ENCODE results near the gene NDOR1.
"Not testable (repeated sequence)": the region's sequence is repeated elsewhere in the genome, so short reads cannot be mapped to it uniquely, and the experiment has no call there.

The NDOR1 gene

DNA sequence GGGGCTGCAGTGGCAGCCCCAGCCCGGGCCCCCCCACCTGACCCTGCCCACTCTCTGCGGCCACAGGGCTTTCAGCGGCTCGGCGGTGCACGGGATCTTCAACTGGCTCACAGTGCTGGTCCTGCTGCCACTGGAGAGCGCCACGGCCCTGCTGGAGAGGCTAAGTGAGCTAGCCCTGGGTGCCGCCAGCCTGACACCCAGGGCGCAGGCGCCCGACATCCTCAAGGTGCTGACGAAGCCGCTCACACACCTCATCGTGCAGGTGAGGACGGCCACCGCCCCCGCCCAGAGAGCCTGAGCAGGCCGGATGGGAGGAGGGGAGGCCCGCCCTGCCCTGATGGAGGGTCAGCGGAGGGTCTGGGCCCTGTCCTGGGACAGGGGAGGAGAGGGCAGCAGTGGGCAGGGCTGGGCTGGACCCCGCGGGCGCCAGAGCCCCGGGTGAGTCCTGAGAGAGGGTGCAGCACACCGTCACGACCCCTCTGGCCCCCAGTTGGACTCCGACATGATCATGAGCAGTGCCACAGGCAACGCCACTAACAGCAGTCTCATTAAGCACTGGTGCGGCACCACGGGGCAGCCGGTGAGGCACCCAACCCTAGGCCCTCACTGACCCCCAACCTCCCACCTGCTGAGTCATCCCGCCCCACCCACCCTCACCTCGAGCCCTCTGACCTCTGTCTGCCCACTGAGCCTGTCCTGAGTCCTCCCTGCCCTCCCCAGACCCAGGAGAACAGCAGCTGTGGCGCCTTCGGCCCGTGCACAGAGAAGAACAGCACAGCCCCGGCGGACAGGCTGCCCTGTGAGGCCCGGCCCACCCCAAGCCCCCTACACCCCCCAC is 27.9 kb downstream of the NDOR1 start:
- DNase-seq, result peak; percentile 31

DNA sequence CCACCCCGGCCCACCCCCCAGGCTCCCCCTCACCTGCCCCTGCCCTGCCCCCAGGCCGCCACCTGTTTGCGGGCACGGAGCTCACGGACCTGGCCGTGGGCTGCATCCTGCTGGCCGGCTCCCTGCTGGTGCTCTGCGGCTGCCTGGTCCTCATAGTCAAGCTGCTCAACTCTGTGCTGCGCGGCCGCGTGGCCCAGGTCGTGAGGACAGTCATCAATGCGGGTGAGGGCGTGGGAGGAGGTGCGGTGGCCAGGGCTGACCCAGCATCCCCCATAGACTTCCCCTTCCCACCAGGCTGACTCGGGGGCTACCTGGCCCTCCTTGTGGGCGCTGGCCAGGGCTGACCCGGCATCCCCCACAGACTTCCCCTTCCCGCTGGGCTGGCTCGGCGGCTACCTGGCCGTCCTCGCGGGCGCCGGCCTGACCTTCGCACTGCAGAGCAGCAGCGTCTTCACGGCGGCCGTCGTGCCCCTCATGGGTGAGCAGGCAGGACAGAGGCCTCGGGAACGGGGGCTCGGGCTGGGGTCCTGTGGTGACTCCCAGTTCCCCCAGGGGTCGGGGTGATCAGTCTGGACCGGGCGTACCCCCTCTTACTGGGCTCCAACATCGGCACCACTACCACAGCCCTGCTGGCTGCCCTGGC is 28.7 kb downstream of the NDOR1 start:
- DNase-seq, result no peak

DNA sequence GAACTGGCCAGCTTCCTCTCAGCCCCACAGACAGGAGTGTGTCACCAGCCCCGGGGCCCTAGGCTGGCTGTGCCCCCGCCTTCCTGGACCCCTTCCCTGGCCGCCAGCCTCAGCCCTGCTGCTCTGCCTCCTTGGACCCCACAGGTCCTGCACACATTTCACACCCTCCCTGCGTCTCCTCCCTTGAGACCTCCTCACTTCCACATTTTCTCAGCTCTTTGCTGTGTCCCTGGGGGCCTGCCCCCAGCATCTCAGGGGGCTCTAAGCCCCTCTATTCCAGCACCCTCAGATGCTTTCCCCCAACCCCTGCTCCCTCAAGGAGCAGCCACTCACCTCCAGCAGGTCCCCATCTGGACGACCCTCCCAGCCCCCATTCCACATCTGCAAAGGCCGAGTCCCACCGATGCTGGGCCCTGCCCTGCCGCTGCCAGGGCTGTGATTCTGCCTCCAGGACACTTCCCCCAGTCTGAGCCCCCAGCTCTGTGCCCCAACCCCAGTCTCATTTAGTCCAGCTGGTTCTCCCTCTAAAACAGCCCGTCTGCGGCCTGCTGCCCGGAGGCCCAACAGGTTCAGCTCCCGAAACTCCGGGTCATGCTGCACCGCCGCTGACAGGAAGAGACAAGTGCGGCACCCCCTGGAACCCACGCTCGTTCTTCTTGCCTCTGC is 29.4 kb downstream of the NDOR1 start:
- no peak for DNase-seq

DNA sequence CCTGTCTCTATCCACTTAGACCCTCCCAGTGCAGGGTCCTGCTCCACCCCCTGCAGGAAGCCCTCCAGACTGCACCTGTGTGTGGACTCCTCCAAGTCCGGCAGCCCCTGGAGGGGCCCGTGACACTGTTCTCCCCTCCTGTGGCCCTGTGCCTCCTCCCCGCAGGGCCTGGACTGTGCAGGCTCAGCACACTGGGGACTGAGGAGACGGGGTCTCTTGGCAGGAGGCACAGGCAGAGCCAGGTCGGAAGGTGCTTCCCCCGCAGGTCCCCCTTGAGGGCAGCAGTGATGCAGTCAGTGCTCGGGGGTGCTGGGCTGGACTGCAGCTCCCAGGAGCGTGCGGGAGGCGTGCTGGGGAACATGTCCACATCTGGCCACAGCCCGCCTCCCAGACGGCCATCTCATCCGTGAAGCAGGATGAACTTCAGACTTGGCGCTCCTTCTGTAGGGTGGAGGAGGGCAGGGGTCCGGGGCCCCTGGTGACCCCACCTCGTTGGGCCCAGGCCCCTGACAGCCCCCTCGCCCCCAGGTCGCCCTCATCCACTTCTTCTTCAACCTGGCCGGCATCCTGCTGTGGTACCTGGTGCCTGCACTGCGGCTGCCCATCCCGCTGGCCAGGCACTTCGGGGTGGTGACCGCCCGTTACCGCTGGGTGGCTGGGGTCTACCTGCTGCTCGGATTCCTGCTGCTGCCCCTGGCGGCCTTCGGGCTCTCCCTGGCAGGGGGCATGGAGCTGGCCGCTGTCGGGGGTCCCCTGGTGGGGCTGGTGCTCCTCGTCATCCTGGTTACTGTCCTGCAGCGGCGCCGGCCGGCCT is 30.1 kb downstream of the NDOR1 start:
- DNase-seq, result no peak

DNA sequence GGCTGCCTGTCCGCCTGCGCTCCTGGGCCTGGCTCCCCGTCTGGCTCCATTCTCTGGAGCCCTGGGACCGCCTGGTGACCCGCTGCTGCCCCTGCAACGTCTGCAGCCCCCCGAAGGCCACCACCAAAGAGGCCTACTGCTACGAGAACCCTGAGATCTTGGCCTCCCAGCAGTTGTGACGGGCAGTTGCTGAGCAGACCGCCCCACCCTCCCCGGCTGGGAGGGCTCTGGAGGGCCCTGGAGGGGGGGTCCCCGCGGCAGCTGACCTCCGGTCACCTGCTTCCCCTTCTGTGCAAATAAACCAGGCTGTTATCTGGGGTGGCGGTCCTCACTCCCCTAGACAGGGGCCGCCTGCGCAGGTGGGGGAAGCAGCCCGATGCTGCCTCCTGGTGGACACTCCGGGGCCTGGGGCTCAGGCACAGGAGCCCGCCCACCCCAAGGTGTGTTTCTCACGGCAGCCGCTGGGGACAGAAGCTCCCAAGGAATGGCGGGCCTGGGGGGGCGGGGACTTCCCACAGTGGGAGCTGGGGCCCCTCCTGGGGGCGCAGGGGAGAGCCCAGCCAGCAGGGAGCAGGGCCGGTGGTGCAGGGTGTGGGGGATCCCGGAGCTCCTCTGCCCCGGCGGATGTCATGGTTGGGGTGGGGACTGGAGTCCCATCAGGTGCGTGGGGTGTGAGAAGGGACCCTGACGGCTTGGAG is 30.9 kb downstream of the NDOR1 start:
- peak; percentile 72 for DNase-seq

DNA sequence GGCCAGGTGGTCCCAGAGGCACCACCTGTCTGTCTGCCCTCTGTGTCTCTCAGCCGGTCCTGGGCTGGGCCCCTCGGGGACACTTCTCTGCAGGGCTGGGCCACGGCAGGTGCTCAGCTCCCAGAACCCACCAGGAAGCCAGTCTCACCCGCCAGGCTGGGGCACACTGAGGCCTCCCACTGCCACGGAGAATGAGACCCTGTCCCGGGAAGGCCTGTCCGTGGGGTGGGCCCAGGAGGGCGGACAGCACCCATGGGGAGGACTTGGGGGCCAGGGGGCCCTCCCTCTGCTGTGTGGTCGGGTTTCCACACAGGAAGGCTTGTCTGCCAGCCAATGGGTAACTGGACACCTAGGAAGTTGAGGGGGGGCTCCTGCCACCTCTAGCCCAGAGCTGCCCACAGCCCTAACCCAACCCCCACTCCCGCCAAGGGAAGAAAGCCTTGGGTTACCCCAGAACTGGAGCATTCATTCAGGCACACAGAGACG is 31.5 kb downstream of the NDOR1 start:
- DNase-seq, result no peak

DNA sequence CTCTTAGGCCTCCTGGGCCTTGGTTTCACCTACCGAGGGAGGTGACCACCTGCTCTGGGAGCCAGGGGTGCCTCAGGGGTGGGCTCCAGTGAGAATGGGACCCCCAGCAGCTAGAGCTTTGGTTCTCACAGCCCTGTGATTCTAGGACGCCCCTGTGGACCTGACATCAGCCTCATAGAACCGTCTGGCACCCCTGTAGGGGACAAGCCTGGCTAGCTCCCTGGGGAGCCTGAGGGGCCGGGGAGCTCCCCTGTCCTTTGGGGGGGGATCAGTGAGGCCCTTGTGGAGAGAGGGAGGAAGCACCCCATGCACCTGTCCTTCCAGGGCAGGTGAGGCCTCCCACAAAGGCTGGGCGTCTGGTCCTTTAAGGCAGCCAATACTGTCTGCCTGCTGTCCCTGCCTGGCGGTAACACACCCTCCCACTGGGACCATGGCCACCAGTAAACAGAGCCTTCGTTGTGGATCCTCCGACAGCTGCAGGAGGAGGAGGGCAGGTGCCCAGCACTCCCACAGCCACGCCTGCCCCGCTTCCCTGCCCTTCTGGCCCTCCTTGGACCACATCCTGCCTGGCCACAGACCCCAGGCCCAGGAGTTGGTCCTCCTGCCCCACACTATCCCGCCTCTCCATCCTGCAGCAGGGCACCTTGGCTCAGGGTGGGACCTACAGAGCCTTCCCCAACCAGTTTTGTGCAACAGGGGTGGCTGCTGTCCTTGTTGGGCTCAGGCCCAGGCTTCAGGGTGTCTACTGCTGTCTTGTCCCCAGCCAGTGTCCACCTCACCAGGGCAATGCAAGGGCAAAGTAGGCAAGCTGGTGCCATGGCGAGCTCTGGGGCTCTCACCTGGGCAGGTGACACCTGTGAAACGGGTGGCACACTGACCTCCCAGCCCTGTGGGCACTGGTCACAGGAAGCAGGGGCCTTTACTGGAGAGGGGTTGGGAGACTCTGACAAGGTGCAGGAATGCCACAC is 32.5 kb downstream of the NDOR1 start:
- DNase-seq, result peak; percentile 56

DNA sequence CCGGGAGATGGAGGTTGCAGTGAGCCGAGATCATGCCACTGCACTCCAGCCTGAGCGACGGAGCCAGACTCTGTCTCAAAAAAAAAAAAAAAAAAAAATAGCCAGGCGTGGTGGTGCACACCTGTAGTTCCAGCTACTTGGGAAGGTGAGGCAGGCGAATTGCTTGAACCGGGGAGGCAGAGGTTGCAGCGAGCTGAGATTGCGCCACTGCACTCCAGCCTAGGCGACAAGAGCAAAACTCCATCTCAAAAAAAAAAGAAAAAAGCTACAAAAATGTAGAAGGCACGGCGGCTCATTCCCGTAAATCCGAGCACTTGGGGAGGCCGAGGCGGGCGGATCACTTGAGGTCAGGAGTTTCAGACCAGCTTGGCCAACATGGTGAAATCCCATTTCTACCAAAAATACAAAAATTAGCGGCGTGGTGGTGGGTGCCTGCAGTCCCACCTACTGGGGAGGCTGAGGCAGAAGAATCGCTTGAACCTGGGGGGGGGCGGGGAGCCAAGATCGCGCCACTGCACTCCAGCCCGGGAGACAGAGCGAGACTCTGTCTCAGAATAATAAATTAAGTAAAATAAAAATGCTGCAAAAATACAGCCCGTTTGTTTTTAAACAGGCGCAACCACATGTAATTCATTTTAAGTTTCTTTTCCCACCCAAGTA is 34.2 kb downstream of the NDOR1 start:
- not testable (repeated sequence) for DNase-seq

DNA sequence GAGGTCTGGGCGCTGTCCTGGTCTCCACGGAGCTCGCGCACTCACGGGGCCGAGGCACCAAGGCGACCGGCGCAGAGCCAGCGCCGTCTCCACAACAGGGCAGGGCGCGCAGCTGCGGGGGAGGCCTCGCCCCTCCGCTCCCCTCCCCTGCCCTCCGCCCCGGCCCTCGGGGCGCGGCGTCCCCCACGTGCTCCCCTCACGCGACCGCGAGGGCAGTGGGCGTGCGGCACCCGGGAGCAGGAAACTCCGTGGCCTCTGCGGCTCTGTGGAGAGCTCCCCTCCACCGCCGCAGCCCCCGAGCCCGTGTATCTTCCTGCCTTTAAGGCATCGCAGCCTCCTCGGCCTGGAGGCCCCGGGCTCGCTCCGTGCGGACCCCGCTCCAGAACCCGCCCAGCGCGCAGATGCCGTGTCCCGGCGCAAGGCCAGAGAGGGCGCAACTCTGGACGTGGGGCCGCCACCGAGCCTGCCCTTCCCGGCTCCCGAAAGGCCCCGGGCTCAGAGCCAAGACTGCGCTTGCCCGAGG is 34.9 kb downstream of the NDOR1 start:
- DNase-seq, result peak; percentile 31

DNA sequence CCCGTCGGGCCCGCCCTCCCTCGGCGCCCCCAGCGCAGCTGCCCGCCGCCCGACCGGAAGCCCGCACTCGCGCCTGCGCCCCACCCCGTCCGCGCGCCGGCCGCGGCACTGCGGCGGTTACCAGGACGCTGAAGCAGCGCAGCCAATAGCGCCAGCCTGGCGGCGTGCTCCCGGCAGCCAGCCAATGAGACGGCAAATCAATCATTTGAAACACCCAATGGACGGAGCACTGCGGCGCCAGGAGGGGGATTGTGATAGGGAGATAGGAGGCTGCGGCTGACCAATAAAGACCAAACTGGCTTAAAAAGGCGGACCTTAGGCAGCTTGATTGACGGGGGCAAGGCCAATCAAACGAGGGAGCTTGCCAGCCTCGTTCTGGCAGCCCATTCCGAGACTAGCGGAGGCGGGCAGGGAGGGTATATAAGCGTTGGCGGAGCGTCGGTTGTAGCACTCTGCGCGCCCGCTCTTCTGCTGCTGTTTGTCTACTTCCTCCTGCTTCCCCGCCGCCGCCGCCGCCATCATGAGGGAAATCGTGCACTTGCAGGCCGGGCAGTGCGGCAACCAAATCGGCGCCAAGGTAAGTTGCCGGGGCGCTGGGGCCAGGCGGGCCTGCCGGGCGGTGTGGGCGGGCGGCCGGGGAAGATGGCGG is 35.5 kb downstream of the NDOR1 start, which contains the start of gene TUBB4B:
TSS of gene TUBB4B (plus strand) at position 447 of the 649 bp plus-strand sequence. CDS start at position 521, 74 bp downstream.
- DNase-seq, result peak; percentile 99

DNA sequence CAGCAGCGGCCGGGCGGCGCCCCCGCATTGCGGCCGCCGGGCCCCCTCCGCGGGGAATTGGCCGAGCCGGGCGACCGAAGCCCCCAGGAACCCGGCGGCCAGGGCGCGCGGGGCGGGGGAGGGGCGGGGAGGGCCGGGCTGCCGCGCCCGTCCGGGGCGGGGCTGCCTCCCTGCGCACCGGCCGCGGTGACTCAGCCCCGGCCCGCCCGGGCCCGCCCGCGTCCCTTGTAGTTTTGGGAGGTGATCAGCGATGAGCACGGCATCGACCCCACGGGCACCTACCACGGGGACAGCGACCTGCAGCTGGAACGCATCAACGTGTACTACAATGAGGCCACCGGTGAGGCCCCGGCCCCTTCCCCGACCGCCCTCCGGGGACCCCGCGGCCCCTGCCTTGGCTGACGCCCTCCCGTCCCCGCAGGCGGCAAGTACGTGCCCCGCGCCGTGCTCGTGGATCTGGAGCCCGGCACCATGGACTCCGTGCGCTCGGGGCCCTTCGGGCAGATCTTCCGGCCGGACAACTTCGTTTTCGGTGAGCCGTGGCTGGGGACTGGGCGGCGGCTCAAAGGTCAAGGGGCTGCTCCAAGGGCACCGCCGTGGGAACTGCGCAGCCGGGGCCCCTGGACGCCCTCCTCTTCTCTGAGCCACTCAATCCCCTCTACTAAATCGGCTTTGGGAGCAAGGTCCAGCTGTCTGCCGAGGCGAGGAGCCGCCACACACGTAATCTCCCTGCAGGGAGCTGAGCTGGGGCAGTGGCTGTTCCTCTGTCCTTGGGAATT is 36.2 kb downstream of the NDOR1 start:
- no peak for DNase-seq

DNA sequence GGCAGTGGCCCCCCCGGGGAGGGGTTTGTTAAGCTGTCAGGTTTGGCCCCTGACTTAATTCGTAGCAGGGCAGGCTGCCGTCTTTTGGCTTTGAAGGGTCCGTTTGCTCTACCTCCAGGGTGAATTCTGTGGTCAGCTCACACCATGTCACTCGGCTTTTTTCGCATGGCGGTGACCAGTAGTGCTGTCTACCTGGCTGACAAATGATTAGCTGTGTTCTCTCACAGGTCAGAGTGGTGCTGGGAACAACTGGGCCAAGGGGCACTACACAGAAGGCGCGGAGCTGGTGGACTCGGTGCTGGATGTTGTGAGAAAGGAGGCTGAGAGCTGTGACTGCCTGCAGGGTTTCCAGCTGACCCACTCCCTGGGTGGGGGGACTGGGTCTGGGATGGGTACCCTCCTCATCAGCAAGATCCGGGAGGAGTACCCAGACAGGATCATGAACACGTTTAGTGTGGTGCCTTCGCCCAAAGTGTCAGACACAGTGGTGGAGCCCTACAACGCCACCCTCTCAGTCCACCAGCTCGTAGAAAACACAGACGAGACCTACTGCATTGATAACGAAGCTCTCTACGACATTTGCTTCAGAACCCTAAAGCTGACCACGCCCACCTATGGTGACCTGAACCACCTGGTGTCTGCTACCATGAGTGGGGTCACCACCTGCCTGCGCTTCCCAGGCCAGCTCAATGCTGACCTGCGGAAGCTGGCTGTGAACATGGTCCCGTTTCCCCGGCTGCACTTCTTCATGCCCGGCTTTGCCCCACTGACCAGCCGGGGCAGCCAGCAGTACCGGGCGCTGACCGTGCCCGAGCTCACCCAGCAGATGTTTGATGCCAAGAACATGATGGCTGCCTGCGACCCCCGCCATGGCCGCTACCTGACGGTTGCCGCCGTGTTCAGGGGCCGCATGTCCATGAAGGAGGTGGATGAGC is 37.0 kb downstream of the NDOR1 start:
- no peak for DNase-seq

DNA sequence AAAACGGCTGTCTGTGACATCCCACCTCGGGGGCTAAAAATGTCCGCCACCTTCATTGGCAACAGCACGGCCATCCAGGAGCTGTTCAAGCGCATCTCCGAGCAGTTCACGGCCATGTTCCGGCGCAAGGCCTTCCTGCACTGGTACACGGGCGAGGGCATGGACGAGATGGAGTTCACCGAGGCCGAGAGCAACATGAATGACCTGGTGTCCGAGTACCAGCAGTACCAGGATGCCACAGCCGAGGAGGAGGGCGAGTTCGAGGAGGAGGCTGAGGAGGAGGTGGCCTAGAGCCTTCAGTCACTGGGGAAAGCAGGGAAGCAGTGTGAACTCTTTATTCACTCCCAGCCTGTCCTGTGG is 37.7 kb downstream of the NDOR1 start:
- DNase-seq, result not testable (repeated sequence)

DNA sequence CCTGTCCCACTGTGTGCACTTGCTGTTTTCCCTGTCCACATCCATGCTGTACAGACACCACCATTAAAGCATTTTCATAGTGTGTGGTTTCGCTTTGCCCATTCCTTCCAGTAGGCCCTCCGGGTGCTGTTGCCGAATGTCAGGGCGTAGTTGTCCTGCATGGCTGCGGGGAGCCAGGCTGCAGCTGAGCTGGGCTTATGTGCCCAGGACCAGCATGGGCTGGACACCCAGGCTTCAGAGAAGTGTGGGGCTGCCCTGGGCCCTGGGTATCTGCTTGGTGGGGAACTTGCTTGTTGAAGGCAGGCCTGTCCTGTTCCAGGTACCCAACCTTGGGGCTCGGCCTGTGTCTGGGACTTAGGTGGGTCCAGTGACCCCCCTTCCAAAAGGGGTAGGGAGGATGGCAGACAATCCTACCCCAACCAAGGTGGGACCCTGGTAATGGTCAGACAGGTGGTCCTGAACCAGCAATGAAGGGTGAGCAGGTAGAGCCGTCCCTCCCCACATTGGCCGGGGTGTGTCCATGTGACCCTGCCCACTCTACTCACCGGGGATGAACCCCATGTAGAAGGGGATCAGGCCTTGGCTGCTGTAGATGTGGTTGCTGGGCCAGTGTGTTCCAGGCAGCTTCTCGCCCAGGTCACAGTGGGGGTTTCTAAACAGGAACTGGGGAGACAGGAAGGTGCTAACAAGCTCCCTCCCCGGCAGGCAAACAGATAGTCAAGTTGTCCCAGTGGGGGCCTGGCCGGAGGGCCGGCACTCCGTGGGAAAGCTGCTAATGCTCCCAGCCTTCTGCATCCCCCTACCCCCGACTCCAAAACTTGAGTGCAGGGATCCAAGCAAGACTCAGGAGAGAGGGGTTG is 38.4 kb downstream of the NDOR1 start:
- no peak for DNase-seq

DNA sequence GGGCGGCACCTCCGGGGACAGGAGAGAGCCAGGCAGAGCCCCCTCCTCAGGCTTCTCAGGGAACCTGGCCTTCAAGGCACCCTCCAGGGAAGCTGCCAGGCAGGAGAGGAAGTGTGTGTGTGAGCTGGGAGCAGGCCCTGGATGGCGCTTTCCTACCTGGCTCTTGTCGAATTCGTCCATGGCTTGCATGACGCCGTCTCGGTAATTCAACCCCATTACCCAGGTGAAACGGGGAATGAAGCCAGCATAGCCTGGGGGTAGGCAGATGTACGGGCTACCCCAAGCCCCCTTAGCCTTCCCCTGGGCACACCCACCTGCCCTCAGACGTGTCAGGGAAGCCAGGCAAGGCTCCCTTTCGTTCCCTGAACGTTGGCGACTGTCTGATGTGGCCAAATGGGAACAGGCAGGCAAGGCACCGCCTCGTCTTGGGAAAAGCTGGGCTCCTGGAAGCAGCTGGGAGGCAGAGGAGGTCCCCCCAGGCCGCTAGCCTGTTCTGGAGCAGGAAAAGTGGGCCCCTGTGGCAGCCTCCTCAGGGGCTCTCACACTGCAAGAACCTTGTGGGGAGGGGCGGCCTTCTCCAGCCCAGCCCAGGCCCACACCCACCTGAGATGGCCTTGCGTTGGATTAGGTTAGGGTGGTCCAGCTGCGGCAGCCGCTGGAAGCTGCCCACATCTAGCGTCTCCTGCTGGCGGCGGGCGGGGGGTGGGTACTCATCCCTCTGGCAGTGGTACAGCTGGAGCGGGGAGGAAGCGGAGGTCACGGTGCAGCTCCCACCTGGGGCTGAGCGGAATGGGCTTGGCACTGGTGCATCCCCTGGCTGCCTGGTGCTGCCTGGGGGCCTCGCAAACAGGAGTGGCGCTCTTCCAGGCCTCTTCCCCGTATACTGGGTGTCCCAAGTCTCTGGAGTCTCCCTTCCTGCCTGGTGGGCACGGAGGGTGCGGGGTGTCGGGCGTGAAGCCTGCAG is 39.3 kb downstream of the NDOR1 start:
- DNase-seq, result no peak
